K562 (cell line): ENCODE results near the gene ZSWIM1. TPM values are rescaled to one million over a fixed set of nuclear protein-coding genes. Genes with fewer than 3 reads are reported as not detected.

ENCODE experiments used
- CHD7 ChIP-seq: fragments of 200-600 bp; sonication (generic); IDR thresholded peaks from one replicate; pipeline ENCODE4 v1.6.1; 2012; ENCODE audit warnings: mild to moderate bottlenecking, low read depth, low read length, inconsistent platforms
- NCOA6 ChIP-seq: fragments of 450-650 bp; IDR thresholded peaks from 2 replicates; pipeline ENCODE4 v1.6.1; 2017; ENCODE audit warnings: mild to moderate bottlenecking
- SIN3A ChIP-seq, 2 experiments: fragments of 150-350 bp in 1 of 2; IDR thresholded peaks; 2 replicates each; pipeline ENCODE4 v1.6.1; 2011 to 2016; ENCODE audit warnings: borderline replicate concordance in 2 of 2, low read depth in 2 of 2, low read length in 2 of 2, mild to moderate bottlenecking in 2 of 2, moderate library complexity in 2 of 2; ENCODE audit not compliant: control insufficient read depth in 1 of 2
- SMAD4 ChIP-seq: fragments of 250-450 bp; sonication (Bioruptor Pico); conservative IDR thresholded peaks from 2 replicates; pipeline ENCODE4 v1.8.0; 2021; ENCODE audit warnings: inconsistent platforms, mild to moderate bottlenecking, moderate library complexity
- SMARCB1 ChIP-seq: IDR thresholded peaks from 2 replicates; pipeline ENCODE4 v1.6.1; 2011; ENCODE audit warnings: improper control_type of control experiment, low read depth; ENCODE audit not compliant: insufficient read length
- ZBTB26 ChIP-seq: fragments of 450-650 bp; formaldehyde crosslinking; IDR thresholded peaks from 2 replicates; pipeline ENCODE4 v1.4.0; 2022; ENCODE audit warnings: missing genetic modification characterization
- ZNF740 ChIP-seq, 3 experiments: fragments of 200-800 bp in 1 of 3; sonication (Bioruptor generic) in 1 of 3; sonication (generic) in 1 of 3; formaldehyde crosslinking in 1 of 3; IDR thresholded peaks; 2 replicates each; pipeline versions ENCODE4 v1.6.1 to v1.8.0; 2016 to 2022; ENCODE audit warnings: mild to moderate bottlenecking in 2 of 3, missing compliant biosample characterization in 2 of 3, missing genetic modification characterization in 2 of 3, missing genetic modification reagents in 1 of 3
- polyA plus RNA-seq, 8 experiments: library from polyadenylated mRNA; depleted of rRNA in 4 of 8; stranded (reverse) in 5 of 8; unstranded in 3 of 8; fragments of >200 nt; fragmentation: Nextera tagmentation in 2 of 8; fragmentation: Illumina TruSeq in 1 of 8; extraction: Ambion mirVana in 2 of 8; extraction: Trizol in 1 of 8; gene quantifications; 2 replicates each; pipeline versions ENCODE4 v1.2.1 to v1.2.3, GENCODE V29; 2011 to 2014; ENCODE audit warnings: inconsistent platforms in 1 of 8, missing spikeins in 1 of 8
- total RNA-seq, 7 experiments: library from RNA; depleted of rRNA in 6 of 7; stranded (reverse); fragments of >200 nt in 6 of 7; fragmentation: Illumina TruSeq in 2 of 7; extraction: Trizol in 2 of 7; gene quantifications; 2 replicates each; pipeline versions ENCODE4 v1.2.1 to v1.2.3, GENCODE V29; 2011 to 2021; ENCODE audit warnings: low replicate concordance in 1 of 7
- TF ChIP-seq, protein P1 (sequence below): fragments of 450-650 bp; IDR thresholded peaks from 2 replicates; pipeline ENCODE4 v1.7.1; 2018; ENCODE audit warnings: mild to moderate bottlenecking, low read depth; ENCODE audit not compliant: partially characterized antibody

ZSWIM1 gene
- total and polyA plus RNA-seq, 9 of the 15 experiments (the other 6 are each of a cell fraction or from before 2014, with no cell fraction given): 2.5 to 15.6 (median 9.5) TPM

- no peak for TF ChIP-seq CHD7
- TF ChIP-seq SMAD4: 0 out of 2 replicates have a peak, but pooled peaks have one; percentile 41
- TF ChIP-seq, protein P1, sequence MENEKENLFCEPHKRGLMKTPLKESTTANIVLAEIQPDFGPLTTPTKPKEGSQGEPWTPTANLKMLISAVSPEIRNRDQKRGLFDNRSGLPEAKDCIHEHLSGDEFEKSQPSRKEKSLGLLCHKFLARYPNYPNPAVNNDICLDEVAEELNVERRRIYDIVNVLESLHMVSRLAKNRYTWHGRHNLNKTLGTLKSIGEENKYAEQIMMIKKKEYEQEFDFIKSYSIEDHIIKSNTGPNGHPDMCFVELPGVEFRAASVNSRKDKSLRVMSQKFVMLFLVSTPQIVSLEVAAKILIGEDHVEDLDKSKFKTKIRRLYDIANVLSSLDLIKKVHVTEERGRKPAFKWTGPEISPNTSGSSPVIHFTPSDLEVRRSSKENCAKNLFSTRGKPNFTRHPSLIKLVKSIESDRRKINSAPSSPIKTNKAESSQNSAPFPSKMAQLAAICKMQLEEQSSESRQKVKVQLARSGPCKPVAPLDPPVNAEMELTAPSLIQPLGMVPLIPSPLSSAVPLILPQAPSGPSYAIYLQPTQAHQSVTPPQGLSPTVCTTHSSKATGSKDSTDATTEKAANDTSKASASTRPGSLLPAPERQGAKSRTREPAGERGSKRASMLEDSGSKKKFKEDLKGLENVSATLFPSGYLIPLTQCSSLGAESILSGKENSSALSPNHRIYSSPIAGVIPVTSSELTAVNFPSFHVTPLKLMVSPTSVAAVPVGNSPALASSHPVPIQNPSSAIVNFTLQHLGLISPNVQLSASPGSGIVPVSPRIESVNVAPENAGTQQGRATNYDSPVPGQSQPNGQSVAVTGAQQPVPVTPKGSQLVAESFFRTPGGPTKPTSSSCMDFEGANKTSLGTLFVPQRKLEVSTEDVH: no peak
- TF ChIP-seq NCOA6: no peak
- TF ChIP-seq SIN3A (IDR thresholded peaks at IDR 0.05; ENCODE audit: borderline replicate concordance in 2 of 2, control insufficient read depth in 1 of 2, low read depth in 2 of 2, low read length in 2 of 2): no peak
- no peak for TF ChIP-seq SMARCB1
- no peak for TF ChIP-seq ZBTB26 (CRISPR knock-in tag)
- no peak; the same call in 1 of the 2 replicates for TF ChIP-seq ZNF740 (CRISPR knock-in tag; IDR thresholded peaks at IDR 0.05)
- TF ChIP-seq ZNF740 (tag; IDR thresholded peaks at IDR 0.05): no peak
These were observed 29.0 kb downstream of the ZSWIM1 start (continued) for GRCh38 chr20:45909817-45910669.
